ENCODE measurements around the gene B3GALT4.

DNA sequence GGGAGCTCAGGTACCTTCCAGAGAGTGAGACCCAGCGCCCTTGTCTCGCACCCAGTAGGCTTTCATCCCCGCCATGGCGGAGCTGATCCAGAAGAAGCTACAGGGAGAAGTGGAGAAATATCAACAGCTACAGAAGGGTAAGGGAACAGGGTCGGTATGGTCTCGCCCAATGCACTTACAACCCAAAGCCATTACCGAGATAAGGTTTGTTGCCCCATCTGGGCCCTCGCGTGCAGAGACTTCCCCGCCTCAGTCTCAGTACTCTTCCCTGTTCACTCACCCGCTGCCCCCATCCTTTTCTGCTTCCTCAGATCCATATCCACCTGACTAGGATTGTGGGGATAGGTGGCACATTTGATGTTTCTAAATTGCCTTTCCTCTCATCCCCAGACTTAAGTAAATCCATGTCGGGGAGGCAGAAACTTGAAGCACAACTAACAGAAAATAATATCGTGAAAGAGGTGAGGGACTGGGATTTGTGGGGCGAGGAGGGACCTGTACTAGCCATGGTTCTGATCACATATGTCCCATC, 12.9 kb downstream of the B3GALT4 start:
- TF ChIP-seq, protein P1, sequence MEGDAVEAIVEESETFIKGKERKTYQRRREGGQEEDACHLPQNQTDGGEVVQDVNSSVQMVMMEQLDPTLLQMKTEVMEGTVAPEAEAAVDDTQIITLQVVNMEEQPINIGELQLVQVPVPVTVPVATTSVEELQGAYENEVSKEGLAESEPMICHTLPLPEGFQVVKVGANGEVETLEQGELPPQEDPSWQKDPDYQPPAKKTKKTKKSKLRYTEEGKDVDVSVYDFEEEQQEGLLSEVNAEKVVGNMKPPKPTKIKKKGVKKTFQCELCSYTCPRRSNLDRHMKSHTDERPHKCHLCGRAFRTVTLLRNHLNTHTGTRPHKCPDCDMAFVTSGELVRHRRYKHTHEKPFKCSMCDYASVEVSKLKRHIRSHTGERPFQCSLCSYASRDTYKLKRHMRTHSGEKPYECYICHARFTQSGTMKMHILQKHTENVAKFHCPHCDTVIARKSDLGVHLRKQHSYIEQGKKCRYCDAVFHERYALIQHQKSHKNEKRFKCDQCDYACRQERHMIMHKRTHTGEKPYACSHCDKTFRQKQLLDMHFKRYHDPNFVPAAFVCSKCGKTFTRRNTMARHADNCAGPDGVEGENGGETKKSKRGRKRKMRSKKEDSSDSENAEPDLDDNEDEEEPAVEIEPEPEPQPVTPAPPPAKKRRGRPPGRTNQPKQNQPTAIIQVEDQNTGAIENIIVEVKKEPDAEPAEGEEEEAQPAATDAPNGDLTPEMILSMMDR (IDR thresholded peaks at IDR 0.05) = no peak
- no peak for TF ChIP-seq ZFX (IDR thresholded peaks at IDR 0.05; ENCODE audit: borderline replicate concordance)
